ENCODE results near the gene VWA1. TPM values are rescaled to one million over a fixed set of nuclear protein-coding genes. Genes with fewer than 3 reads are reported as not detected.
"Not testable (repeated sequence)": the region's sequence is repeated elsewhere in the genome, so short reads cannot be mapped to it uniquely, and the experiment has no call there.

VWA1 gene
- total RNA-seq, 1 donor from 2014 or later, result 0.27 TPM

GRCh38 chr1:1421907-1422464 is 13.5 kb upstream of the VWA1 start:
- intact Hi-C loops (cut with micrococcal nuclease), result no loop called here

- intact Hi-C loops (cut with micrococcal nuclease), result no loop called here
Measured at GRCh38 chr1:1422465-1423244, 12.8 kb upstream of the VWA1 start.

- intact Hi-C loops (cut with micrococcal nuclease), result no loop called here
Measured at GRCh38 chr1:1423245-1423597, 12.3 kb upstream of the VWA1 start.

- intact Hi-C loops (cut with micrococcal nuclease), result no loop called here
Measured at GRCh38 chr1:1424707-1425106, 10.8 kb upstream of the VWA1 start.

GRCh38 chr1:1425426-1425752 is 10.1 kb upstream of the VWA1 start:
- intact Hi-C loops (cut with micrococcal nuclease), result no loop called here

GRCh38 chr1:1425753-1426495 is 9.6 kb upstream of the VWA1 start:
- intact Hi-C loops (cut with micrococcal nuclease), result no loop called here

- intact Hi-C loops (cut with micrococcal nuclease), result no loop called here
Measured at GRCh38 chr1:1426496-1427105, 8.9 kb upstream of the VWA1 start.

- intact Hi-C loops (cut with micrococcal nuclease), result no loop called here
Measured at GRCh38 chr1:1427106-1427819, 8.2 kb upstream of the VWA1 start.

- intact Hi-C loops (cut with micrococcal nuclease), result no loop called here
Measured at GRCh38 chr1:1427820-1428148, 7.7 kb upstream of the VWA1 start.

GRCh38 chr1:1428174-1428573 is 7.3 kb upstream of the VWA1 start:
- intact Hi-C loops (cut with micrococcal nuclease), result no loop called here

GRCh38 chr1:1428967-1429366 is 6.5 kb upstream of the VWA1 start:
- intact Hi-C loops (cut with micrococcal nuclease), result not testable (repeated sequence)

- intact Hi-C loops (cut with micrococcal nuclease), result no loop called here
Measured at GRCh38 chr1:1429671-1430073, 5.8 kb upstream of the VWA1 start.

- intact Hi-C loops (cut with micrococcal nuclease), result no loop called here
Measured at GRCh38 chr1:1430114-1430982, 5.1 kb upstream of the VWA1 start.

- intact Hi-C loops (cut with micrococcal nuclease), result no loop called here
Measured at GRCh38 chr1:1430992-1431844, 4.3 kb upstream of the VWA1 start.

- intact Hi-C loops (cut with micrococcal nuclease), result no loop called here
Measured at GRCh38 chr1:1431845-1432273, 3.6 kb upstream of the VWA1 start.

GRCh38 chr1:1432274-1432950 is 3.1 kb upstream of the VWA1 start:
- intact Hi-C loops (cut with micrococcal nuclease), result no loop called here

GRCh38 chr1:1432951-1433803 is 2.3 kb upstream of the VWA1 start:
- intact Hi-C loops (cut with micrococcal nuclease), result no loop called here

GRCh38 chr1:1433804-1434130 is 1.7 kb upstream of the VWA1 start:
- intact Hi-C loops (cut with micrococcal nuclease), result no loop called here

Measured in T-helper 2 cell treated with Interferon-gamma antibody and Interleukin-4, amounts not matched to agents 100 ng/mL and 5 ng/mL, for 36 hours (primary cell).